Activated CD8-positive, alpha-beta memory T cell treated with anti-CD3 and anti-CD28 coated beads for 1 hour (primary cell): ENCODE measurements around the gene SPATA9.
"Not testable (repeated sequence)": the region's sequence is repeated elsewhere in the genome, so short reads cannot be mapped to it uniquely, and the experiment has no call there.

Experiments
- DNase-seq, 2 donors: peaks; one replicate each; pipeline ENCODE4 v3.0.0-alpha.2; 2020; ENCODE audit warnings: low read depth in 1 of 2; ENCODE audit errors: extremely low read depth in 1 of 2

Gene SPATA9

DNA sequence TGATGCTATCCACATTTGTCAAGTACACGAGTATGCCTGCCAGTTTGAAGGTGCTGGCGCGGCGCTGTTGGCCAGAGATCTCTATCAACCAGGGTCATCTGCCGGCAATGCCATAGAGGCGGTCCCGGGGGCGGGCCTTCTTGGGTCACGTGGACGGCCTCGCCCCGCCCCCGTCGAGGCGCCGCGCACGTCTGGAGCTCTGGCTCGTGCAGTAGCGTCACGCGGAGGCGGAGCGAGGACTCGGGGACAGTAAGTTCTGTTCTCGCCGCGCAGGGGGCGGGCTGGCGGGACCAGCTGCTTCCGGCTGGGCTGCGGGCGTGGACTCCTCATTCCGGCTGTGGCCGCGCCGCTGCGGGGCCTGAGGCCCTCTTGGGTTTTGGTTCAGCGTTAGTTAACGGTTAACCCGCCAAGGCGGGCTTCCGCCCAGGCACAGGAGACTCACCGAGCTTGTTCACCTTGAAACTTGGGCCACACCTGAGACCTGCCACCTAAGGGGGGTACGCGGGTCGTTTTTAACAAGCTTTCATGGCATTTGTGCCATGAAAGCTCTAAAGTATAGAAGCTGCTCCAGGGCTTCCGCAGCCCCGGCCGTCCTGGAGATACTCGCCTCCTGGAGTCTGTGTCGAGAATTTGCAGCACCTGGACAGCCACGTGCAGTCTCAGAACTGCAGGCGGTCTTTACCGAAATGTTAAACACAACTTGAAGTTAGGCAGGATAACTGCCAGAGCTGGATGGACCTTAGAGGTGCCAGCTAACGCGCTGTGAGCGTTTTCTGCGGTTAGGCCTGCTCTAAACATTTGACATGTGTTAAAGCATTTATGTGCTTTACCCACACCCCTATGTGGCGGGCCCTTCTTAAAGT lies 36.0 kb downstream of the SPATA9 start, which contains the start of gene RFESD:
Gene RFESD (plus strand): TSS at position 209 of the 863 bp plus-strand sequence. CDS start 5,495 bp downstream, outside the sequence.
- DNase-seq: peak; percentile 79 to 91

DNA sequence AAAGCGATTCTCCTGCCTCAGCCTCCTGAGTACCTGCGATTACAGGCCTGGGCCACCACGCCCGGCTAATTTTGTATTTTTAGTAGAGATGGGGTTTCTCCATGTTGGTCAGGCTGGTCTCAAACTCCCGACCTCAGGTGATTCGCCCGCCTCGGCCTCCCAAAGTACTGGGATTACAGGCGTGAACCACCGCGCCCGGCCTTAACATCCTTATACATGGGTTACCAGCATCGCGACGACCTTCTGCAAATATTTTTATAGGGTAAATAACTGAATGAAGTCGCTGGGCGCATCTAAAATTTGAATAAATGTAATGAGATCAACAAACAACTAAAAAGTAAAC lies 36.6 kb downstream of the SPATA9 start:
- DNase-seq: not testable (repeated sequence)

- DNase-seq: no peak
Observed at GRCh38 chr5:95644351-95645042, 38.3 kb downstream of the SPATA9 start.

- no peak for DNase-seq
Observed at GRCh38 chr5:95643152-95643551, 39.6 kb downstream of the SPATA9 start.

GRCh38 chr5:95641741-95642220 lies 41.0 kb downstream of the SPATA9 start:
- DNase-seq: no peak

GRCh38 chr5:95638632-95639031 lies 44.2 kb downstream of the SPATA9 start:
- DNase-seq: no peak

DNA sequence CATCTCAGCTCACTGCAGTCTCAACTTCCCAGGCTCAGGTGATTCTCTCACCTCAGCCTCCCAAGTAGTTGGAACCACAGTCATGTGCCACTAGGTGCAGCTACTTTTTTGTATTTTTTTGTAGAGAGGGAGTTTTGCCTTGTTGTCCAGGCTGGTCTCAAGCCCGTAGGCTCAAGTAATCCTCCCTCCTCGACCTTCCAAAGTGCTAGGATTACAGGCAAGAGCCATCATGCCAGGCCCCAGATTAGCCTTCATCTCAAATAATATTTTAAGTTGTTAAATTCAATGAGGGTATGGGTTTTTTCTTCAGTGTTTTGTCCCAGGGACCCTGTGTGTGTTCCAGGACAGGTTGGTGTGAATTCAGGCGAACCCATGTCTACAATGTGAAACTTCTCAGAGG lies 48.7 kb downstream of the SPATA9 start:
- no peak for DNase-seq

DNA sequence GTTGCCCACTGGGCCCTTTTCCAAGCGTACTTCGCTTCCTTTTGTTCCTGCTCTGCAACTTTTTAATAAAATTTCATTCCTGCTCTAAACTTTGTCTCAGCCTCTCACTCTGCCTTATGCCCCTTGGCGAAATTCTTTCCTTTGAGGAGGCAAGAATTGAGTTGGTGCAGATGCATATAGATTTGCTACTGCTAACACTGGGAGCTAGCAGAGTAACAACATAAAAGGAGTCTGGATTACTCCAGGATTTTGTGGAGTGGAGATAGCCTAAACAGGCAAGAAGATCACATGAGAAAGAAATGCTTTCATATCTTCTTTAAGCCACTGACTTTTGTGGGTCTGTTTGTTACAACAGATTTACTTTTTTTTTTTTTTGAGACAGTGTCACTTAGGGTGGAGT lies 49.1 kb downstream of the SPATA9 start:
- DNase-seq: no peak

- not testable (repeated sequence) for DNase-seq
Observed at GRCh38 chr5:95632942-95633341, 49.8 kb downstream of the SPATA9 start.

DNA sequence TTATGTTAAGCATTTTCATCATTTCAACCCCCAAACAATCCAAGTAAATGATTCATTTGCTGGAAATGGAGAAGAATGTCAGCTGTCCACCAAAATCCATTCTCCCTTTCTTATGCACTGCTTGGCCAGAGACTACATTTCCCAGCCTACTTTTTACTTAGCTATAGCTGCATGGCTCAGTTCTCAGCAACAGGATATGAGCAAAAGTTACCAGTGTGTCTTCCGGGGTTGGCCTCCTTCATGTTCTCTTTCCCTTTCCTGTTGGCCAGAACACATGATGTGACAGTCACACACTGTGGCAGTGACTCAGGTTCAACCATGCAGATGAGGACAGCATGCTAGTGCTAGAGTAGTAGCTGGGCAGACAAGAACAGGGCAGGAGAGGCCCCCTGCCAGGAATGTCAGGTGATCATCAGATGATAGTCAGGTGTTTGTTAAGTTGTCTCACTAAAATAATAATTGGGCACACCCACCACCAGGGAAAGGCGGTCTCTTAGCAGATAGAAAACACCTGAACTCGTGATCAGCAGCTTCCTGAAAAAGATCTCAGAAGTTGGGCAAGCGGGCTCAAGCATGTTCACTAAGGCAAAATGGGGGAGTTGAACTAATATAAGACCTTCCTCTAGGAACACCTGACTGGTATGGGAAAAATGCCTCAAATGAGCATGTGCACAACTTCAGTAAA lies 50.7 kb downstream of the SPATA9 start:
- DNase-seq: peak in 1 of 2 donors; percentile 17

DNA sequence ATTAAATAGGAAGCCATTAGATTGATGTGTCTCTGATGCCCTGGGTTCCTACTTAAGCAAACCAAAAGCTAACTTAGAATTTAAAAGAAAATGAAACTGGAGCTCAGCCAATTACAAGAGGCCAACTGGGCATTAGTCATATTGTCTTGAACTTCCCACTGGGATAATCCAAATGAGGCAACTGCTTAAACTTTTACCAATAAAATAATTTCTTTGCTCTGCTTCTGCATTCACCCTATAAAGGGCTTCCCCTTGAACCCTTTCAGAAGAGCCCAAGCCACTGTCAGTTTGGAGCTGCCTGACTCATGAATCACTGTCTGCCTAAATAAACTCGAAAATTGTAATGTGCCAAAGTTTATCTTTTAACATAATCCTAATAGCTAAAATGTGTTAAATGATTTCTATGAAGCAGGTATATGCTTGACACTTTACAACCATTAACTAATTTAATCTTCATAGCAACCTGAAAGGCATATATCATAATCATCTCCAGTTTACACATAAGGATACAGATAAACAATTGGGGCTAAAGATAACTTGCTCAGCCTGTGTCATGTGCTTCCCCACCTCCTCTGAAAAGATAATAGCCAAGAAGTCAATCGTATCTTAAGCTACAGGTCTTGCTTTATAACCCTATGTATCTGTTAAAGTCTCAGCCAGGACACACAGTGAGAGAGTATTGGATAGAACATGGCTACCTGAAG lies 51.4 kb downstream of the SPATA9 start:
- no peak for DNase-seq

DNA sequence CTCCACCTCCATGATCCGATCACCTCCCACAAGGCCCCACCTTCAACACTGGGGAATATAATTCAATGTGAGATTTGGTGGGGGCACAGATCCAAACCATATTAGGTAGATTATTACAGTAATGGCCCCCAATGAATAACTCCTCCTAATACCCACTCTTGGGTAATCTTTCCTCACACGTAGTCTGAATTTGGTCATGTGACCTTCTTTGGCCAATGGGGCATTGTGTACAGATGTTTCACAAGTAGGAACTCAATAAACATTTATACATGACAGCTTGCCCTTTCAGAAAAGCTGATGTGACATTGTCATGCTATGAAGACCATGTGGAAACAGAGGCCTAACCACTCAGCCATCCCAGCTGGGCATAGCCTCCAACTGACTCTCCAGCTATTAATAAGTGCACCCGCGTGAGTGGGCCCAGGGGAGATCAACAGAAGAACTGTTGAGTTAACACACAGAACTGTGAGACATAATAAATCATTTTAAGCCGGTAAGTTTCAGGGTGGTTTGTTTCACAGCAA lies 52.3 kb downstream of the SPATA9 start:
- DNase-seq: no peak

DNA sequence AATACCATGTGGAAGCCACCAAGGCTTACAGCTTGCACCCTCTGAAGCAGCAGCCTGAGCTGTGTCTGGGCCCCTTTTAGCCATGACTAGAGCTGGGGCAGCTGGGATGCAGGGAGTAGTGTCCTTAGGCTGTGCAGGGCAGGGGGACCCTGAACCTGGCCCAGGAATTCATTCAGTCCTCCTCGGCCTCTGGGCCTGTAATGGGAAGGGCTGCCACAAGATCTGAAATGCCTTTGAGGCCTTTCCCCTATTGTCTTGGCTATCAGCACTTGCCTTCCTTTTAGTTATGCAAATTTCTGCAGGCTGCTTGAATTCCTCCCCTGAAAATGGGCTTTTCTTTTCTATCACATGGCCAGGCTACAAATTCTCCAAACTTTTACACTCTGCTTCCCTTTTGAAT lies 53.9 kb downstream of the SPATA9 start:
- DNase-seq: no peak

DNA sequence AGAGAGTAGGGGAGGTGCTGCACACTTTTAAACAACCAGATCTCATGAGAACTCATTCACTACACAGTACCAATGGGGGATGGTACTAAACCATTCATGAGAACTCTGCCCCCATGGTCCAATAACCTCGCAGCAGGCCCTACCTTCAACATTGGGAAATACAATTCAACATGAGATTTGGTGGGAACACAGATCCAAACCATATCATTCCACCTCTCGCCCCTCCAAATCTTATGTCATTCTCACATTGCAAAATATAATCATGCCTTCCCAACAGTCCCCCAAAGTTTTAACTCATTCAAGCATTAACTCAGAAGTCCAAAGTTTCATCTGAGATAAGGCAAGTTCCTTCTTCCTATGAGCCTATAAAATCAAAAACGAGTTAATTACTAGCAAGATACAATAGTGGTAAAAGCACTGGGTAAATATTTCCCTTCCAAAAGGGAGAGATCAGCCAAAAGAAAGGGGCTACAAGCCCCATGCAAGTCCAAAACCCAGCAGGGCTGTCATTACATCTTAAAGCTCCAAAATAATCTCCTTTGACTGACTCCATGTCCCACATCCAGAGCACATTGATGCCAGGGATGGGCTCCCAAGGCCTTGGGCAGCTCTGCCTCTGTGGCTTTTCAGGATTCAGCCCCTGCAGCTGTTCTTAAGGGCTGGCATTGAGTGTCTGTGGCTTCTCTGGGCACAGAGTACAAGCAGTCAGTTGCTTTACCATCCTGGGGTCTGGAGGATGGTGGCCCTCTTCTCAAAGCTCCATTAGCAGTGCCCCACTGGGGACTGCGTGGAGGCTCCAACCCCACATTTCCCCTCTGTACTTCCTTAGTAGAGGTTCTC lies 54.6 kb downstream of the SPATA9 start:
- no peak for DNase-seq

DNA sequence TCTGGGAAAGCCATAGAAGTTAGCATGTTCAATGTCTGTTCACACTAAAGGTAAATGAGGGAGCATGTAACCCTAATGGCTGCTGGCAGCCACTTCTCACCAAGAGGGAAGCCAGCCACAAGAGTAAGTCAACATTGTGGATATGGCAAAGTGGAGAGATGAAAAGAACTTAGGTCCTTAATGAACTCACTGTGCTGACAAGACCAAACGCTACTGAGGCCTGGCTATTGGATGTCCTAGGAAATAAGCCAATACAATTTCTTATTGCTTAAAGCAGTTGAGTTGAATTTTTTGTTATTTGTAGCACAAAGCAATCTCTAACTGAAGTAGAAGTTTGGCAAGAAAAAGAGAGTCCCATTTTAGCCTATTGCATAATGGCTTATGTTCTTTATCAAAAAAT lies 56.1 kb downstream of the SPATA9 start:
- DNase-seq: no peak

- no peak for DNase-seq
Observed at GRCh38 chr5:95624368-95624767, 58.4 kb downstream of the SPATA9 start.

- no peak for DNase-seq
Observed at GRCh38 chr5:95623706-95624105, 59.1 kb downstream of the SPATA9 start.

- no peak for DNase-seq
Observed at GRCh38 chr5:95621839-95622629, 60.8 kb downstream of the SPATA9 start.
